Pancreas (tissue), 10 donors: ENCODE data around the gene ULK3. TPM values are rescaled to one million over a fixed set of nuclear protein-coding genes. Genes with fewer than 3 reads are reported as not detected.

ENCODE experiments used
- ATAC-seq, 4 donors: fragments of 200-7000 bp; cut with Tn5 transposase; one replicate each; pipeline versions ENCODE4 v1.8.0 to v1.9.1; 2020; ENCODE audit warnings: mild to moderate bottlenecking in 4 of 4, moderate library complexity in 4 of 4
- DNase-seq, 6 donors: peaks; one replicate each; pipeline ENCODE4 v3.0.0-alpha.2; 2020
- FAIRE-seq: peaks from 2 replicates; lab custom pipeline; 2012; peaks lifted over from hg19 to GRCh38; lab: Jason Lieb, UNC
- H3K27ac ChIP-seq, 4 donors: fragments of 200-600 bp; sonication (generic); 1 replicate in 3 of 4; 2 replicates in 1 of 4; pipeline versions ENCODE4 v1.5.0 to v1.8.0; 2020
- H3K27me3 ChIP-seq, 4 donors: fragments of 200-600 bp; one replicate each; pipeline ENCODE4 v1.8.0; 2021
- H3K36me3 ChIP-seq, 3 donors: fragments of 200-600 bp; sonication (generic) in 1 of 3; one replicate each; pipeline versions ENCODE4 v1.5.0 to v1.8.0; 2020 to 2021
- H3K4me1 ChIP-seq, 3 donors: fragments of 200-600 bp; one replicate each; pipeline ENCODE4 v1.8.0; 2021
- H3K4me3 ChIP-seq, 4 donors: fragments of 200-600 bp; sonication (generic) in 2 of 4; one replicate each; pipeline versions ENCODE4 v1.5.0 to v1.8.0; 2020 to 2021
- H3K9me3 ChIP-seq, 4 donors: fragments of 200-600 bp; one replicate each; pipeline ENCODE4 v1.8.0; 2021
- CTCF ChIP-seq, 4 donors: fragments of 200-600 bp; sonication (generic) in 3 of 4; IDR thresholded peaks; one replicate each; pipeline versions ENCODE4 v1.5.0 to v1.8.0; 2021; ENCODE audit warnings: antibody characterized with exemption in 4 of 4
- WGBS, 2 donors: extraction: QIAGEN DNeasy Blood & Tissue Kit; methylation state at CpG; one replicate each; pipeline ENCODE4 v1.1.7; 2013; 5-methylcytosine and 5-hydroxymethylcytosine counted together
- intact Hi-C, 3 donors: fragments of 100-400 bp; cut with DNase I; formaldehyde crosslinking; loops; one replicate each; pipeline versions ENCODE4 v1.11.1 to v1.14.2; 2022
- polyA plus RNA-seq, 2 donors: library from polyadenylated mRNA; stranded (reverse); fragments of 200-250 nt; gene quantifications; one replicate each; pipeline ENCODE4 v1.2.3, GENCODE V29; 2013
- total RNA-seq, 6 donors: library from RNA; stranded (reverse); fragmentation: NEBNext Ultra II Directional in 4 of 6; extraction: Animal tissue kit (Norgen Biotek cat#: 25700) in 4 of 6; gene quantifications; one replicate each; pipeline versions ENCODE4 v1.2.1 to v1.2.4, GENCODE V29; 2021 to 2023
- donor health status: healthy with polysubstance abuse.
- donor health status: DM: no; HTN: no; CAD: no; lungs with moderate emphysema.
- donor health status: DM: no; HTN: no; CAD: no.
- donor health status: control.
- donor health status: control.
- donor health status: Bipolar disorder and iron deficiency.
- donor health status: DM: yes; HTN: yes; CAD: no.
- donor health status: DM: no; HTN: no; CAD: no.
- donor health status: DM: no; HTN: no; CAD: no.
- donor health status: DM: yes; HTN: yes; CAD: no.

Gene ULK3
- total and polyA plus RNA-seq, 8 donors: 15.0 to 83.5 (median 22.2) TPM

GRCh38 chr15:74831813-74832495 is 11.0 kb downstream of the ULK3 start:
- no peak for TF ChIP-seq CTCF (IDR thresholded peaks at IDR 0.05)
- Histone ChIP-seq H3K36me3 (no peaks in the 10 kb centered on the region), H3K4me1 (no peaks in the 10 kb centered on the region), H3K9me3 (no peaks in the 10 kb centered on the region), H3K27ac (no peak overlapping the region), H3K4me3 (no peak overlapping the region), H3K27me3 (no peaks in the 10 kb centered on the region)
- FAIRE-seq (no peak), ATAC-seq (no peak), DNase-seq (peak in 1 of 6 donors; percentile 58)
- intact Hi-C loops: no loop called here
- WGBS, 2 donors: 64 to 75% methylated on average over 14 to 15 of the region's 15 CpGs

- H3K27me3 ChIP-seq: no peaks in the 10 kb centered on the region
- no peaks in the 10 kb centered on the region for H3K9me3 ChIP-seq
- H3K4me1 ChIP-seq: no peaks in the 10 kb centered on the region
- H3K36me3 ChIP-seq: no peaks in the 10 kb centered on the region
- intact Hi-C loops: no loop called here
- DNase-seq (no peak), ATAC-seq (no peak), FAIRE-seq (no peak)
- no peak overlapping the region for H3K4me3 ChIP-seq
- WGBS, 2 donors: 77 to 84% methylated on average over 5 of the region's 5 CpGs
- H3K27ac ChIP-seq: no peak overlapping the region
- TF ChIP-seq CTCF (IDR thresholded peaks at IDR 0.05): no peak
Measured at GRCh38 chr15:74830868-74831267, 12.1 kb downstream of the ULK3 start.

- no peaks in the 10 kb centered on the region for H3K27me3 ChIP-seq
- intact Hi-C loops: no loop called here
- WGBS, 2 donors: 43 to 58% methylated on average over 6 of the region's 6 CpGs
Measured at GRCh38 chr15:74829991-74830390, 13.0 kb downstream of the ULK3 start.

GRCh38 chr15:74829486-74829885 is 13.5 kb downstream of the ULK3 start:
- H3K9me3 ChIP-seq: no peaks in the 10 kb centered on the region
- intact Hi-C loops: no loop called here
- no peak overlapping the region for H3K27ac ChIP-seq
- 56 to 73% methylated on average over 3 of the region's 3 CpGs for WGBS, 2 donors
- no peaks in the 10 kb centered on the region for H3K27me3 ChIP-seq
- no peak for TF ChIP-seq CTCF (IDR thresholded peaks at IDR 0.05)
- no peak overlapping the region for H3K4me3 ChIP-seq
- FAIRE-seq (no peak), ATAC-seq (no peak), DNase-seq (no peak)
- H3K36me3 ChIP-seq: no peaks in the 10 kb centered on the region
- H3K4me1 ChIP-seq: no peaks in the 10 kb centered on the region

More at GRCh38 chr15:74829991-74830390, 13.0 kb downstream of the ULK3 start:
- Histone ChIP-seq H3K27ac (no peak overlapping the region), H3K4me3 (no peak overlapping the region), H3K36me3 (no peaks in the 10 kb centered on the region), H3K4me1 (no peaks in the 10 kb centered on the region), H3K9me3 (no peaks in the 10 kb centered on the region)
- no peak for ATAC-seq
- FAIRE-seq: no peak
- DNase-seq: peak in 1 of 6 donors; percentile 67
- no peak for TF ChIP-seq CTCF (IDR thresholded peaks at IDR 0.05)

GRCh38 chr15:74828835-74829234 is 14.1 kb downstream of the ULK3 start:
- WGBS, 2 donors: 52 to 62% methylated on average over 6 of the region's 6 CpGs
- Histone ChIP-seq H3K27me3 (no peaks in the 10 kb centered on the region), H3K36me3 (no peaks in the 10 kb centered on the region), H3K9me3 (no peaks in the 10 kb centered on the region), H3K27ac (no peak overlapping the region), H3K4me3 (no peak overlapping the region), H3K4me1 (no peaks in the 10 kb centered on the region)
- TF ChIP-seq CTCF (IDR thresholded peaks at IDR 0.05): no peak
- DNase-seq: no peak
- no peak for ATAC-seq
- intact Hi-C loops: no loop called here
- FAIRE-seq: no peak
